Measurements from ENCODE around the gene DNAL1.

The DNAL1 gene

GRCh38 chr14:73739899-73740617 is 95.3 kb downstream of the DNAL1 start:
- Mint-ChIP-seq H3K4me1 (peaks cover 64% of the 10 kb centered on the region), H3K36me3 (no peaks in the 10 kb centered on the region), H3K9me3 (no peaks in the 10 kb centered on the region), H3K4me3 (no peak overlapping the region), H3K27ac (peak overlapping the region; percentile 74), H3K27me3 (no peaks in the 10 kb centered on the region)

DNA sequence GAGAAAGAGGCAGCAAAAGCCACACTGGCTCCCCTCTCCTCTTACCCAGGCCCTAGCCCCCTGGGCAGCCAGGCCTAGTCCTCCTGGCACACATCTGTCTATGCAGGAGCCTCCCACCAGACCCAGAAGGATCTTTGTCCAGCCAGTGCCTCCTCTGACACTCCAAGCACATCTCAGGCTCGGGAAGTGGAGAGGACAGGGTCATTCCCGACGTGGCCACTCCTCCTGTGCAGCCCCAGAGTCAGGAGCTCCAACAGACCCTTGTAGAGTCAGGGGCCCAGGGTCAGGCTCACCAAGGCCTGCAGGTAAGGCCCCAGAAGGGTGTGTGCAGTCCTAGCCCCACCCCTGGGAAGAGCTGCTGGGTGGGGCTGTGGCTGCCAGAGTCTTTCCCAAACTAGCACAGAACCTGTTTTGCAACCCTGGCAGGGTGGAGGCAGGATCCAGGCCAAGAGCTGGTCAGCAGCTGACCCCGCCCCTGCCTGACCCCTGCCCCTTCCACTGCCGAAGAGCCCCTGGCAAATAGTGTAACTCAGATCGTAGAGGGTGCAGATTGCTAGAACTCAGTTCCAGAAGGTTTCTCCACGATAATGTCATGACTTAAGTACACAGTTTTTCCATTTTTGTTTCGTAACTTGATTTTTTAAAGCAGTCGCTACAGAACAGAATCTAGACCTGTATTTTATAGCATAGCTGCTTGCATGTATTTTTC is 96.0 kb downstream of the DNAL1 start:
- Mint-ChIP-seq H3K36me3 (no peaks in the 10 kb centered on the region), H3K9me3 (no peaks in the 10 kb centered on the region), H3K4me3 (peak overlapping the region; percentile 82), H3K27ac (peak overlapping the region; percentile 74), H3K4me1 (peaks cover 67% of the 10 kb centered on the region), H3K27me3 (no peaks in the 10 kb centered on the region)

DNA sequence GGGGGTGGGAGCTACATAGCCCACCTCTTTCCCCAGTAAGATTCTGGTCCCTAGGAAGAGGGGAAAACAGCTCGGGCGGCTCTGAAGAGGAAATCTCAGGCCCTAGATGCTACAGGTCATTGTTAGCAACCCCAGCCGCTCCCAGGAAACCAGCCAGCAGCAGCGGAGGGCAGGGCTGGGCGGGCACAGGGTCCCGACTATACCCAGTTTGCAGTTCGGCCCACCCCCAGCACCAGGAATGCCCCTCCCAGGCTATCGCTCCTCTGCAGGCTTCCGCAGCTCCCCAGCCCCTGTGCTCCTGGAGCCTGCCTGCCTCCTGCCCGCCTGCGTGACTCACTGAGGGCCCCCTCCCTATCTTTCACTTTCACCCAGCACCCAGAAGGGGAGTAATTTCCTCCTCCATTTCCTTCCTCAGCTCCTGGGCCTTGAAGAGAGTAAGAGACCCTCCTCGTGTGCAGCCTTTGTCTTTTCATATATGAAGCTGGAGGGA is 96.6 kb downstream of the DNAL1 start:
- no peaks in the 10 kb centered on the region for H3K9me3 Mint-ChIP-seq
- peaks cover 70% of the 10 kb centered on the region for H3K4me1 Mint-ChIP-seq
- peak overlapping the region; percentile 97 for H3K27ac Mint-ChIP-seq
- no peaks in the 10 kb centered on the region for H3K27me3 Mint-ChIP-seq
- H3K4me3 Mint-ChIP-seq: peak overlapping the region; percentile 82
- no peaks in the 10 kb centered on the region for H3K36me3 Mint-ChIP-seq

- H3K27me3 Mint-ChIP-seq: no peaks in the 10 kb centered on the region
- peak overlapping the region; percentile 82 for H3K4me3 Mint-ChIP-seq
- H3K36me3 Mint-ChIP-seq: no peaks in the 10 kb centered on the region
- H3K4me1 Mint-ChIP-seq: peaks cover 73% of the 10 kb centered on the region
- H3K9me3 Mint-ChIP-seq: no peaks in the 10 kb centered on the region
- peak overlapping the region; percentile 97 for H3K27ac Mint-ChIP-seq
These were observed 97.2 kb downstream of the DNAL1 start for GRCh38 chr14:73741876-73742519.

DNA sequence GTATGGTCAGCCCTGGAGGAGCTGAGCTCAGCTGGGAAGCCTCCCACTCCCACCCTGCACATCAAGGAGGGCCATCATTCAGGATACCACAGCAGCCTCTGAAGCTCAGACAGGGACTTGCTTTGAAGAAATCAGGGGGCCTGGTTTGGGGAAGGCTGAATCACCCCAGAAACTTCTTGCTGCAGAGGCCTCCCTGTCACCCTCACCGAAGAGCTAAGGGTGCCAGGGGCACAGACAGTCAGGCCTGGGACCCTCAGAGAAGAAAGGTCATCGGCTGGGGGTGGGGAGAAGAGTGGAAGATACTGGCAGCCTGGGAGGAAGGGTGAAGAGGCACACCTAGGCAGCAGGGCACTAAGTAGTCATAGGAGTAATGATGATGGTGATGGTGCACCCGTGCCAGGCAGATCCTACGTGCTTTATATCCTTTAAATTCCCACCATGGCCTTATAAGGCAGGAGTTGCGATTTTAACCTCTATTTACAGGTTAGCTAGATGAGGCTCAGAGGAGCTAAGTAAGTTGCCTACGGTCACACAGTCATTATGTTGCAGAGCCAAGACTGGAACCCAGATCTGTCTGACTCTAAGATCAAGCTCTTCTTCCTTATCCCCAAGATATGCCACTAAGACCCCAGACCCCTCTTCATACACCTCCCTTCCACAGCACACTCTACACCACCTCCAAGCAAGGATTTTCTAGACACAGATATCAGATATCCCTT is 97.9 kb downstream of the DNAL1 start:
- Mint-ChIP-seq H3K27me3 (no peaks in the 10 kb centered on the region), H3K36me3 (no peaks in the 10 kb centered on the region), H3K9me3 (no peaks in the 10 kb centered on the region)

DNA sequence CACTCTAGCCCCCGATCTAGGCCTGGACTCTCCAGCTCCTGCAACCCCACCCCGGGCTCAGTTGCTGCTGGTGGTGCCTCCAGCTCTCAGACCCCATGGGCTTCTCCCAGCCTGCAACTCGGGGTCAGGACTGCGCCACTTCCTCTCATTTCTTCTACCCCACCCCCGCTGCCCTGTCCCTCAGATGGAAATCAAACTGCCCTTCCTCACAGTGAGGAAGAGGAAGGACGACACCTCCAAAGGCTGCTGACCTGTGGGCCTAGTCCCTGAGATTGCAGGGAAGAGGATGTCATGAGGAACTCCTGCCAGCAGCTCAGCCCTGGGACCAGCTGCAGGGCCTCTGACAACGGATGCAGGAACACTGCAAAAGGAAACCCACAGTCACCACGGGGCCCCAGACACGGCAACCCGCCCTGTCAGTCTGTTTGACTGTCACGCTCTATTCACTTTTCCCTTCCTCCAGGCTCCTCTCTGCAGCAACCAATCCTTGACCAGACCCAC is 98.7 kb downstream of the DNAL1 start:
- Mint-ChIP-seq H3K27ac (peak overlapping the region; percentile 97), H3K36me3 (no peaks in the 10 kb centered on the region), H3K9me3 (no peaks in the 10 kb centered on the region), H3K27me3 (no peaks in the 10 kb centered on the region), H3K4me3 (peak overlapping the region; percentile 82), H3K4me1 (peaks cover 84% of the 10 kb centered on the region)

More for the DNA sequence above, 97.9 kb downstream of the DNAL1 start:
- H3K4me3 Mint-ChIP-seq: peak overlapping the region; percentile 82
- H3K27ac Mint-ChIP-seq: peak overlapping the region; percentile 97
- peaks cover 76% of the 10 kb centered on the region for H3K4me1 Mint-ChIP-seq

- Mint-ChIP-seq H3K4me3 (peak overlapping the region; percentile 82), H3K4me1 (peaks cover 92% of the 10 kb centered on the region), H3K27ac (peak overlapping the region; percentile 97), H3K9me3 (no peaks in the 10 kb centered on the region), H3K27me3 (no peaks in the 10 kb centered on the region), H3K36me3 (no peaks in the 10 kb centered on the region)
These were observed 99.5 kb downstream of the DNAL1 start for GRCh38 chr14:73744175-73744867.

GRCh38 chr14:73744874-73745529 is 100.2 kb downstream of the DNAL1 start:
- H3K27me3 Mint-ChIP-seq: no peaks in the 10 kb centered on the region
- H3K36me3 Mint-ChIP-seq: no peaks in the 10 kb centered on the region
- peak overlapping the region; percentile 82 for H3K4me3 Mint-ChIP-seq
- peaks cover 96% of the 10 kb centered on the region for H3K4me1 Mint-ChIP-seq
- H3K9me3 Mint-ChIP-seq: no peaks in the 10 kb centered on the region
- H3K27ac Mint-ChIP-seq: peak overlapping the region; percentile 94

GRCh38 chr14:73745571-73746519 is 101.1 kb downstream of the DNAL1 start:
- Mint-ChIP-seq H3K4me1 (peaks cover 96% of the 10 kb centered on the region), H3K9me3 (no peaks in the 10 kb centered on the region), H3K27ac (peak overlapping the region; percentile 80), H3K4me3 (no peak overlapping the region), H3K27me3 (no peaks in the 10 kb centered on the region), H3K36me3 (no peaks in the 10 kb centered on the region)

GRCh38 chr14:73746520-73747378 is 102.0 kb downstream of the DNAL1 start:
- peak overlapping the region; percentile 23 for H3K4me3 Mint-ChIP-seq
- no peaks in the 10 kb centered on the region for H3K9me3 Mint-ChIP-seq
- no peaks in the 10 kb centered on the region for H3K27me3 Mint-ChIP-seq
- no peaks in the 10 kb centered on the region for H3K36me3 Mint-ChIP-seq
- H3K27ac Mint-ChIP-seq: peak overlapping the region; percentile 97
- H3K4me1 Mint-ChIP-seq: peaks cover 95% of the 10 kb centered on the region

GRCh38 chr14:73747379-73748211 is 102.8 kb downstream of the DNAL1 start:
- Mint-ChIP-seq H3K4me3 (peak overlapping the region; percentile 42), H3K4me1 (peaks cover 95% of the 10 kb centered on the region), H3K27me3 (no peaks in the 10 kb centered on the region)

GRCh38 chr14:73748858-73749357 is 104.1 kb downstream of the DNAL1 start:
- peak overlapping the region; percentile 47 for H3K27ac Mint-ChIP-seq

More at GRCh38 chr14:73747379-73748211, 102.8 kb downstream of the DNAL1 start:
- H3K36me3 Mint-ChIP-seq: no peaks in the 10 kb centered on the region
- H3K9me3 Mint-ChIP-seq: no peaks in the 10 kb centered on the region
- peak overlapping the region; percentile 97 for H3K27ac Mint-ChIP-seq

More at GRCh38 chr14:73748858-73749357, 104.1 kb downstream of the DNAL1 start:
- H3K4me3 Mint-ChIP-seq: peak overlapping the region; percentile 48
- H3K4me1 Mint-ChIP-seq: peaks cover 95% of the 10 kb centered on the region
- H3K36me3 Mint-ChIP-seq: no peaks in the 10 kb centered on the region
- H3K27me3 Mint-ChIP-seq: no peaks in the 10 kb centered on the region
- no peaks in the 10 kb centered on the region for H3K9me3 Mint-ChIP-seq

Measured in activated naive CD4-positive, alpha-beta T cell treated with anti-CD3 and anti-CD28 coated beads, Interleukin-2, amount 50 U/mL, for 24 hours (primary cell).